Naive B cell (primary cell): ENCODE results near the gene TIAM1. TPM values are rescaled to one million over a fixed set of nuclear protein-coding genes. Genes with fewer than 3 reads are reported as not detected.

Experiments
- ATAC-seq, 2 donors: fragments of 150-1000 bp; cut with Tn5 transposase; 2 replicates each; pipeline ENCODE4 v1.10.0; 2021; ENCODE audit warnings: low read depth in 2 of 2, mild to moderate bottlenecking in 2 of 2, moderate library complexity in 2 of 2
- DNase-seq: peaks from one replicate; pipeline ENCODE4 v3.0.0; 2022
- H3K27ac Mint-ChIP-seq, 6 donors: one replicate each; pipeline ENCODE4 v1.8.0; 2020 to 2022; ENCODE audit warnings: mild to moderate bottlenecking in 6 of 6, mixed read lengths in 6 of 6, moderate library complexity in 5 of 6, inconsistent platforms in 2 of 6
- H3K27me3 Mint-ChIP-seq, 3 donors: one replicate each; pipeline ENCODE4 v1.8.0; 2021 to 2022; ENCODE audit warnings: mixed read lengths in 3 of 3, mild to moderate bottlenecking in 1 of 3
- H3K36me3 Mint-ChIP-seq, 2 donors: one replicate each; pipeline ENCODE4 v1.8.0; 2020 to 2022; ENCODE audit warnings: mixed read lengths in 2 of 2, inconsistent platforms in 1 of 2, mild to moderate bottlenecking in 1 of 2
- H3K4me1 Mint-ChIP-seq, 3 donors: one replicate each; pipeline ENCODE4 v1.8.0; 2020 to 2022; ENCODE audit warnings: mixed read lengths in 3 of 3, inconsistent platforms in 1 of 3, mild to moderate bottlenecking in 1 of 3, moderate library complexity in 1 of 3
- H3K4me3 Mint-ChIP-seq, 8 donors: one replicate each; pipeline ENCODE4 v1.8.0; 2020 to 2022; ENCODE audit warnings: mild to moderate bottlenecking in 8 of 8, mixed read lengths in 8 of 8, moderate library complexity in 8 of 8, inconsistent platforms in 2 of 8
- H3K9me3 Mint-ChIP-seq, 7 donors: one replicate each; pipeline ENCODE4 v1.8.0; 2020 to 2022; ENCODE audit warnings: mixed read lengths in 7 of 7, mild to moderate bottlenecking in 5 of 7, inconsistent platforms in 2 of 7, moderate library complexity in 1 of 7
- polyA plus RNA-seq, 6 donors: library from polyadenylated mRNA; unstranded; fragments of 300-500 nt; fragmentation: Illumina TruSeq; gene quantifications; one replicate each; pipeline ENCODE4 v1.2.3, GENCODE V29; 2021; ENCODE audit warnings: low read depth in 6 of 6

The TIAM1 gene
- polyA plus RNA-seq, 6 donors from 2014 or later: 0.05 to 0.31 (median 0.11) TPM; not detected in 2

DNA sequence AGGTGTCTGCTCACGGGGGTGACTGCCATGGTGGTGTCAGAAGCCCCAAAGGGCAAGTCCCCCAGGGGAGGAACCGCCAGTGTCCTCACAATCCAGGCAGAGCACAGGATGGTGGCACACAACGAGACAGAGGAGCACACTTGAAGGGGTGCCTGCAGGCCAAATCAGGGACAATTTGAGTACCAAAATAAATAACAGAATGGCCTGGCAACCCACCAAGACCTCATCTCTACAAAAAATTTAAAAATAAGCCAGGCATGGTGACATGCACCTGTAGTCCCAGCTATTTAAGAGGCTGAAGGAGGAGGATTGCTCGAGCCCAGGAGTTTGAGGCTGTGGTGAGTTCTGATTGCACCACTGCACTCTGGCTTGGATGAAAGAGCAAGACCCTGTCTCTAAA is 38.2 kb downstream of the TIAM1 start:
- no peaks in the 10 kb centered on the region for H3K27me3 Mint-ChIP-seq
- no peak overlapping the region for H3K4me3 Mint-ChIP-seq
- H3K9me3 Mint-ChIP-seq: no peaks in the 10 kb centered on the region
- ATAC-seq (no peak), DNase-seq (no peak)
- no peak overlapping the region for H3K27ac Mint-ChIP-seq
- H3K36me3 Mint-ChIP-seq: no peaks in the 10 kb centered on the region
- no peaks in the 10 kb centered on the region for H3K4me1 Mint-ChIP-seq

DNA sequence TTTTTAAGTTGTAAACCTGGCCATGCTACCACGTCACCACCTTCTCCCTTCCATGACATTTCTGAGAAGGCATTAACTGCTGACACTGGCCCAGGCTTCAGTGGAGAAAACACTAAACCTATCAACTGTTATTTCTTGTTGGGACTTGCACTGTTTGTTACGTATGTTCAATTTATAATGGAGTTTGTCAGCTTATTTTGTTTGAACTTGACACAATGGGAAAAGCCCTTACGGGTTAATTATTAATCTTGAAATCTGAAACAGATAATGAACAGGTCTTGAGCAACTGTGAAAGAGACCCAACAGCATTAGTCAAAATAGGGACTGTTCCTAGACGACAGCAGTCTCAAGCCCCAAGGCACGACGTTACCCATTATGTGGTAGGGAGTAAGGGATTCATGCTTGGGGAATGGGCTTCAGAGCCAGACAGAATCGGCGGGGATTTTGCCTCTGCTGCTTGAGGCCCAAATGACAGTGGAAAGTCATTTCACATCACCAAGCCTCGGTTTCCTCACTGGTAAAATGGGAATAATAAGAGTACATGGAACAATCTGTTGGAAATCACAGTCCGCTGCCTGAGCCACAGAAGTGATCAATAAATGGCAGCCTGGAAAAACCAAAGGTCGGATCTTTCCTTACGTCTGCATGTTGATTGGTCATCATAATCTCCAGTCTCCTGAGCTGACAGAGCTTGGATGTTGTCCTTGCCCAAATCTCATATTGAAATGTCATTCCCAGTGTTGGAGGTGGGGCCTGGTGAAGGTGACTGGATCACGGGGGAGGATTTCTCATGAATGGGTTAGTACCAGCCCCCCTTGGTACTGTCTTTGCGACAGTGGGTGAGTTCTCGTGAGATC is 44.5 kb downstream of the TIAM1 start:
- ATAC-seq: no peak
- no peaks in the 10 kb centered on the region for H3K27me3 Mint-ChIP-seq
- H3K27ac Mint-ChIP-seq: no peak overlapping the region

DNA sequence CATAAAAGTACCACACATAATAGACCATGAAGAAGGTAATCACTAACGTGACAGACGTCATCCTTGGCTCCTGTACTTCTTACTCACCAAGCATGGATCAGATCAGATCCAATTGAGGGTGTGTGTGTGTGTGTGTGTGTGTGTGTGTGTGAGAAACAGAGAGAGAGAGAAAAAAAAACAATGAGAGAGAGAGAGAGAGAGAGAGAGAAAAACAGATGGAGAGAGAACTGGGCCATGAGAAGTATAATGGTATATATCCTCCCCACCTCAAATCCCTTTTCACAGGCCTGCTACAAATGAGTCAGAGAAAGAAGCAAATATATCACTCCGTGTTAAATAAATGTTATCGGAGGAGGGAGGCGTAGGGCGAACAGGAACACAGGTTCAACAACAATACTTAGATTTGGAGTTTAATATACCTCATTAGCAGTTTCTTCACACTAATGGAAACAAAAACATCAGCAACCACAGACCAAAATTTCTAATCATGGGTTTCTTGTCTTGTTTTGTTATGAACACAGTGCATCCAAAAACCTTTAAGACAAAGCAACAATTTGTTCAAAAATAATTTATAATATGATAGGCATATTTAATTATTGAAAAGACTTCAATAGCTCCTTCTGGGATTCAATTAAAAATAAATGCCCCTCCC is 45.3 kb downstream of the TIAM1 start:
- Mint-ChIP-seq H3K4me1 (no peaks in the 10 kb centered on the region), H3K4me3 (no peak overlapping the region), H3K9me3 (peaks cover 0 to 4% (median 0%) of the 10 kb centered on the region in 7 donors), H3K27me3 (no peaks in the 10 kb centered on the region), H3K36me3 (no peaks in the 10 kb centered on the region), H3K27ac (no peak overlapping the region)
- ATAC-seq (no peak), DNase-seq (no peak)

More for the DNA sequence above, 44.5 kb downstream of the TIAM1 start:
- DNase-seq: no peak
- Mint-ChIP-seq H3K4me1 (no peaks in the 10 kb centered on the region), H3K9me3 (peaks cover 0 to 4% (median 0%) of the 10 kb centered on the region in 7 donors), H3K36me3 (no peaks in the 10 kb centered on the region), H3K4me3 (no peak overlapping the region)

DNA sequence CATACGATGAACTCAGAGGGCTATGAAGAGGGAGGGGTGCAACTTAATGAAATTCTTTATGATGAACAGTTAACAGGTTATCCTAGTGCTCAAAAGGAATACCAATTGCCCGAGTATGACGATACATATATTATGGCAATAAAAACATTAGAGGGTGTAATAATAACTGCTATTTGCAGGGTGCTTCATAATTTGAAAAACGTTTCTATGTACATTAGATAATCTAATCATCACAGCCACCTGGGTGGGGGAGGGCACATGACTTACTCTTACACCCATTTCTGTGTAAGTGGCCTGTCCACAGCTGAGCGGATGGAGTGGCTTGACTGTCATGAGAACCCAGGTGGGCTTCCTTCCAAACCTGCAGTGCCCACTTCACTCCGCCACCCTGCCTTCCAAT is 46.3 kb downstream of the TIAM1 start:
- H3K27me3 Mint-ChIP-seq: no peaks in the 10 kb centered on the region
- no peaks in the 10 kb centered on the region for H3K36me3 Mint-ChIP-seq
- ATAC-seq: no peak
- peaks cover 0 to 4% (median 0%) of the 10 kb centered on the region in 7 donors for H3K9me3 Mint-ChIP-seq
- no peak overlapping the region for H3K4me3 Mint-ChIP-seq
- no peak overlapping the region for H3K27ac Mint-ChIP-seq
- no peaks in the 10 kb centered on the region for H3K4me1 Mint-ChIP-seq
- no peak for DNase-seq

DNA sequence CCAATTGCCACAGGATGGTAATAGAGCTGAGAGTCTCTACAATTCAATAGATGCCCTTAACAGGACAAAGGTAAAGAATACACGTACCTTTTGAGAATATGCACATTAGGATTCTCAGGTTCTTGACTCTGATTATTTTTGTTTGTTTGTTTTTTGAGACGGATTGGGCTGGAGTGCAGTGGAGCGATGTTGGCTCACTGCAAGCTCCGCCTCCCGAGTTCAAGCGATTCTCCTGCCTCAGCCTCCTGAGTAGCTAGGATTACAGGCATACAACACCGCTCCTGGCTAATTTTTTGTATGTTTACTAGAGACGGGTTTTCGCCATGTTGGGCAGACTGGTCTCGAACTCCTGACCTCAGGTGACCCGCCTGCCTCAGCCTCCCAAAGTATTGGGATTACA is 48.4 kb downstream of the TIAM1 start:
- no peaks in the 10 kb centered on the region for H3K27me3 Mint-ChIP-seq
- H3K27ac Mint-ChIP-seq: no peak overlapping the region
- ATAC-seq (no peak), DNase-seq (no peak)
- H3K4me1 Mint-ChIP-seq: no peaks in the 10 kb centered on the region
- no peaks in the 10 kb centered on the region for H3K36me3 Mint-ChIP-seq
- H3K9me3 Mint-ChIP-seq: peaks cover 0 to 8% (median 0%) of the 10 kb centered on the region in 7 donors
- H3K4me3 Mint-ChIP-seq: no peak overlapping the region

DNA sequence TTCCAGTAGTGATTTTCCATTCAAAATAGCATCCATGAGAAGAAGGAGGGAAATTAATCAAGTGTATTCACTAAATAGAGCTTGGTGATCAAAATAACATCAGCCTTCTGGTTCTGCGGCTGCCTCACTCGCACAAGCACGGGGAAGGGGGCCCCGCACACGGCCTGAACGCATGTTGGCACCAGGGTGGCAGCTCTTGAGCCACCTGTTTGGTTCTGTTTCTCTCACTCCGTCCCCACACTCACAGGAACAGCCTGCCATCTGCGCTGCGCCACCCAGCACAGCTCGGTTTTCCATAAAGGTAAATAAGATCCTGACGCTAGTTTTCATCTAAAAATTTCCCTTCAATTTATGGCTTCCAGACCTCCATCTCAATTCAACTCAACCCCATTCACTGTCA is 49.4 kb downstream of the TIAM1 start:
- peaks cover 0 to 8% (median 0%) of the 10 kb centered on the region in 7 donors for H3K9me3 Mint-ChIP-seq
- no peaks in the 10 kb centered on the region for H3K36me3 Mint-ChIP-seq
- H3K27ac Mint-ChIP-seq: no peak overlapping the region
- H3K4me1 Mint-ChIP-seq: no peaks in the 10 kb centered on the region
- no peaks in the 10 kb centered on the region for H3K27me3 Mint-ChIP-seq
- DNase-seq (no peak), ATAC-seq (no peak)
- no peak overlapping the region for H3K4me3 Mint-ChIP-seq

DNA sequence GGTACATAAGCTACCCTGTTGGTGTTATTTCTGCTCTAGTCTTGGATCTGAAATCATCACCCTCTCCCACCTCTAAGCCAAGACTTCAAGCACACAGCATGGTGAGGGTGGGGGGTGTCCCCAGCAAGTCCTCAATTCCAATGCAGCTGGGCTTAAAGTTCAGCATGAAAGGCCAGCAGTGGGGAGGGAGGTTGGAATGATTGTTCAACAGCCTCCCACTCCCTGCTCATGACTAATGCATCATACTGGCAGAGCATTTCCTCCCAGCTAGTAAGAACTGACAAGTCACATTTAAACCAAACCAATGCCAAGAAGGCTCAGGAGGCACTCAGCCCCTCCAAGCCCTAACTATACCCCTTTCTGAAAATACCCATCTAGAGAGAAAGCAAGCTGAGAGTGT is 50.1 kb downstream of the TIAM1 start:
- Mint-ChIP-seq H3K27ac (no peak overlapping the region), H3K4me1 (no peaks in the 10 kb centered on the region), H3K9me3 (peaks cover 0 to 8% (median 0%) of the 10 kb centered on the region in 7 donors), H3K27me3 (no peaks in the 10 kb centered on the region), H3K4me3 (no peak overlapping the region), H3K36me3 (no peaks in the 10 kb centered on the region)
- ATAC-seq (no peak), DNase-seq (no peak)

DNA sequence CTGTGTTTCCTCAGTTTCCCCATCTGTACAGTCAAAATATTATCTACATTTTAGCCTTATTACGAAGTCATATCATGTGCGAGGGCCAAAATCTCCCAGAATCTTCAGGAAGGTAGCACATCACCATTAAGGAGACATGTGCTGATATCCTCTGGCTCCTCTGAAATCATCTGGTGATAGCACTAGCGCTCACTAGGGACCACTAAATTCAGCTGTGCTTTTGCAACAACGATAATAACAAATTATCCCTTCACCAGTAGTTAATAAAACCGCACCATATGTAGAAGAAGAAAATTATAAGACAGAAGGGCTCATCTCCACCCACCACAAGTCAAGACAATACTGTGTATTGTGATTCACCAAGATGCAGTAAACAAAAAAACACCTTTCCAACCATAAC is 53.3 kb downstream of the TIAM1 start:
- Mint-ChIP-seq H3K36me3 (peaks cover 7 to 10% of the 10 kb centered on the region in 2 donors), H3K4me1 (no peaks in the 10 kb centered on the region), H3K27ac (no peak overlapping the region), H3K9me3 (peaks cover 6 to 18% (median 10%) of the 10 kb centered on the region in 7 donors), H3K4me3 (no peak overlapping the region), H3K27me3 (no peaks in the 10 kb centered on the region)
- ATAC-seq (no peak), DNase-seq (no peak)

DNA sequence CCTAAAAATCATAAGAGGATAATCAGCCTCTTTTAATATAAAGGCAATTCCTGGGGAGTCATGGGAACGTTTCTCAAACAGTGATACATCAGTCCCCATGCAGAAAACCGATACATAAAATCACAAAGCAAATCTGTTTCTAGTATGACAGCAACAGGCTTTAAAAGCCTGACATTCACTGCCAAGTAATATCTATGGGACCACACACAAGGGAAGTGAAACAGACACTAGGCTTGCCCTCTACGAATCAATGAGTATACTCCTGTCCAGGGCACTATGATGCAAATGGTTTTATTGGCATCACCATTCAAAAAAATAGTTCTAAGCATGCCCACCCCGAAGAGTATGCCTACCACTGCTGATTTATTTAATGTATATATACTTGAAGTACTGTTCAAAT is 54.4 kb downstream of the TIAM1 start:
- Mint-ChIP-seq H3K36me3 (peaks cover 7 to 10% of the 10 kb centered on the region in 2 donors), H3K27ac (no peak overlapping the region), H3K4me1 (no peaks in the 10 kb centered on the region), H3K4me3 (no peak overlapping the region), H3K27me3 (no peaks in the 10 kb centered on the region), H3K9me3 (peaks cover 6 to 18% (median 10%) of the 10 kb centered on the region in 7 donors)
- no peak for ATAC-seq
- no peak for DNase-seq

DNA sequence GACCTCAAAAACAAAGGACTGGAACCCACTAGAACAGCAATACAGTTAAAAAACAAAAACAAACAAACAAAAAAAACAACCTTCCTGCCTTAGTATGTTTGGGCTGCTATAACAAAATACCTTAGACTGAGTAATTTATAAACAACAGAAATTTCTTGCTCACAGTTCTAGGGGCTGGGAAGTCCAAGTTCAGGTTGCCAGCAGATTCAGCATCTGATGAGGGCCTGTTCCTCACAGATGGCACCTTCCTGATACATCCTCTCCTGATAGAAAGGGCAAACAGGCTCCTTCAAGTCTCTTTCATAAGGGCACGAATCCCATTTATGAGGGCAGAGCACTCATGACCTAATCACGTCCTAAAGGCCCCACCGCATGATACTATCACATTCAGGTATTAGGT is 55.9 kb downstream of the TIAM1 start:
- Mint-ChIP-seq H3K4me1 (no peaks in the 10 kb centered on the region), H3K27me3 (no peaks in the 10 kb centered on the region), H3K4me3 (no peak overlapping the region), H3K27ac (no peak overlapping the region), H3K36me3 (peaks cover 7 to 10% of the 10 kb centered on the region in 2 donors), H3K9me3 (peaks cover 6 to 18% (median 10%) of the 10 kb centered on the region in 7 donors)
- DNase-seq (no peak), ATAC-seq (no peak)

DNA sequence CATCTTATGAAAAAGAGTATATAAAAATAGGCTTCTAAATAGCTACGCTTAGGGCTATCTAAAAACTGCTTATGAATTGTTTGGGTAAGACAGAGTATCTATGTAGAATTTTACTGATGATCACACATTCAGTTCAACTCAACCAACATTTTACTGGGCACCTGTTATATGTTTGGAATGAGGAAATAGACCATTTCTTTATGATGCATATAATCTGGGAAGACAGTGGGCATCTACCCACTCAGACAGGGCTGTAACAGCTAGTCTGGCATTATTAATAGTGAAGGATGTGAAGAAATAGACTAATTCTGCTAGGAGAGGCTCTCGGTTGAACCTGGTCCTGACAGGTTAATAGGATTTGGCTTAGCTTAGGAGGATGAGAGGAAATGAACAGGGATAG is 56.9 kb downstream of the TIAM1 start:
- no peaks in the 10 kb centered on the region for H3K27me3 Mint-ChIP-seq
- H3K36me3 Mint-ChIP-seq: peaks cover 7 to 10% of the 10 kb centered on the region in 2 donors
- no peak overlapping the region for H3K27ac Mint-ChIP-seq
- no peak for ATAC-seq
- no peak overlapping the region for H3K4me3 Mint-ChIP-seq
- DNase-seq: no peak
- H3K9me3 Mint-ChIP-seq: peaks cover 6 to 18% (median 10%) of the 10 kb centered on the region in 7 donors
- H3K4me1 Mint-ChIP-seq: no peaks in the 10 kb centered on the region

DNA sequence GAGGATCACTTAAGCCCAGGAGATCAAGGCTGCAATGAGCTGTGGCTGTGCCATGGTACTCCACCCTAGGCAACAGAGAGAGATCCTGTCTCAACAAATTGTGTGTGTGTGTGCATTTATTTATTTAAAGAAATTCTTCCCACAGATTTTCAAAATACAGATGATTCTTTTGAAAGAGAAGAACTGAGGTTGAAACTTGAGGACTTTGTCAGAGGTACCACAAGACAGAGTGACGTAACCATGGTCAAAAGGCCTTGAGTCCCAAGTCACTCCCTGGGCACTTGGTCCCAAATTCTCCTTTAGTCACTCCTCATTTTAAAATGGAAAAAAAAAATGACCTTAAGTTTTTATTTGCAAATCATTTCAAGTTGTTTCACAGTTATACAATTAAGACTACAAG is 57.4 kb downstream of the TIAM1 start:
- peaks cover 7 to 10% of the 10 kb centered on the region in 2 donors for H3K36me3 Mint-ChIP-seq
- H3K4me3 Mint-ChIP-seq: no peak overlapping the region
- peaks cover 6 to 18% (median 9%) of the 10 kb centered on the region in 7 donors for H3K9me3 Mint-ChIP-seq
- H3K4me1 Mint-ChIP-seq: no peaks in the 10 kb centered on the region
- no peaks in the 10 kb centered on the region for H3K27me3 Mint-ChIP-seq
- H3K27ac Mint-ChIP-seq: no peak overlapping the region
- no peak for DNase-seq
- ATAC-seq: no peak

DNA sequence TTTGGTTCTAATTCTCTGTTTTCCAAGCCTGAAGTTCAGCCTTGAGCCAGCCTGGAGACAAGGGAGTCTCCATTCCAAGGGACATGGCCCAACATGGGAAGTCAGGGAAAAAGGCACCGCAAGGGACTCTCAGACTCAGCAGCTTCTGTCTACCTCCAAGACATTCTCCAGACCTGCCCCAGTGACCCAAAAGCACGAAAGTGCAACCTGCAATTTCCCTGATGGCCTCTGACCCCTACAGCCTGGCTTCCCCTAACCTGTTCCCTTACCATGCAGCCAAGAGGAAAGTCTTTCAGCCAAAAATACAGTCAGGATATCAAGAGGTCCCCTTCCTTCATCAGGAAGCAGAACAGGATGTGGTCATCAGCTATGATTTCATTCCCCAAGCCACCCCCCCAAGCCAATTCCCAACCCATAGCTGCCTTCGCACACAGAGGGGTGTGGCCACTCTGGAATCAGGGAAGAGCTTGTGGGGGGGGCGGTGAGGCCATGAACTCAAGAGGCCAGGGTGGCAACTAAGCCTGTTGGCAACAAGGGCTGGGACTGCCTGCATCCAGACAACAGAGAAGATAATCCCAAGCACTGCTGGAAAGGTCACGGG is 59.2 kb downstream of the TIAM1 start:
- Mint-ChIP-seq H3K9me3 (peaks cover 6 to 18% (median 9%) of the 10 kb centered on the region in 7 donors), H3K27me3 (no peaks in the 10 kb centered on the region), H3K4me1 (no peaks in the 10 kb centered on the region), H3K27ac (no peak overlapping the region), H3K36me3 (peaks cover 7 to 10% of the 10 kb centered on the region in 2 donors), H3K4me3 (no peak overlapping the region)
- DNase-seq (no peak), ATAC-seq (no peak)

DNA sequence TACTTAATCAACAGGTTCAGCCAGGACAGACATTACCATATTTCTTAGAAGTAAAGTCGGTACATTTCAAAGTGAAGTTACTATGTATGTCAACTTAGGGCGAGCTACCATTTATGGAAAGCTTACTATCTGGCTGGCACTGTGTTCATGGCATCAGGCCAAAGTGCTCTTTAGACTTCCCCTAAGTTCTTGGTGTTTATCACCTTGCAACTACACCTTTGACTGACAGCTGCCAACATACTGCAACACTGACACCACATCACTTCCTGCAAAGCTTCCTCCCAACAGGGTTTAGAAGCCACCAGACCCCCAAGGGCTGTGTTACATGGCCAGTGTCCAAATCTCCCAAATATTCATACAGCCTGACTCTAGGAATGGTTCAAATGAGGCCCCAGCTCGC is 61.0 kb downstream of the TIAM1 start:
- H3K27ac Mint-ChIP-seq: no peak overlapping the region
- peaks cover 4 to 10% (median 7%) of the 10 kb centered on the region in 7 donors for H3K9me3 Mint-ChIP-seq
- ATAC-seq: no peak
- no peak overlapping the region for H3K4me3 Mint-ChIP-seq
- DNase-seq: no peak
- H3K4me1 Mint-ChIP-seq: no peaks in the 10 kb centered on the region
- H3K27me3 Mint-ChIP-seq: no peaks in the 10 kb centered on the region
- H3K36me3 Mint-ChIP-seq: peaks cover 7 to 10% of the 10 kb centered on the region in 2 donors
